HepG2 (cell line): Measurements from ENCODE around the gene MEAF6. TPM values are rescaled to one million over a fixed set of nuclear protein-coding genes. Genes with fewer than 3 reads are reported as not detected.

ENCODE experiments used
- ARID2 ChIP-seq: sonication (generic); formaldehyde crosslinking; IDR thresholded peaks from 2 replicates; pipeline ENCODE4 v1.8.1; 2022; ENCODE audit warnings: mild to moderate bottlenecking, missing genetic modification reagents, borderline replicate concordance
- ARNTL ChIP-seq: sonication (generic); formaldehyde crosslinking; IDR thresholded peaks from 2 replicates; pipeline ENCODE4 v1.4.0; 2020; ENCODE audit warnings: mild to moderate bottlenecking, missing genetic modification reagents
- CBX5 ChIP-seq: sonication (generic); formaldehyde crosslinking; IDR thresholded peaks from 2 replicates; pipeline ENCODE4 v1.4.0; 2020; ENCODE audit warnings: missing genetic modification reagents, borderline replicate concordance
- ETV6 ChIP-seq: sonication (generic); formaldehyde crosslinking; conservative IDR thresholded peaks from 2 replicates; pipeline ENCODE4 v1.4.0; 2020; ENCODE audit warnings: missing genetic modification reagents
- JUND ChIP-seq: sonication (generic); formaldehyde crosslinking; IDR thresholded peaks from 2 replicates; pipeline ENCODE4 v1.8.0; 2022; ENCODE audit warnings: mild to moderate bottlenecking, missing genetic modification reagents
- LRRFIP1 ChIP-seq: sonication (generic); formaldehyde crosslinking; conservative IDR thresholded peaks from 2 replicates; pipeline ENCODE4 v1.4.0; 2020; ENCODE audit warnings: missing genetic modification reagents
- MLXIP ChIP-seq: sonication (generic); formaldehyde crosslinking; IDR thresholded peaks from 2 replicates; pipeline ENCODE4 v1.9.0; 2021; ENCODE audit warnings: missing genetic modification reagents, borderline replicate concordance
- NR2F2 ChIP-seq: IDR thresholded peaks from 2 replicates; pipeline ENCODE4 v1.6.1; 2012; ENCODE audit warnings: low read depth, inconsistent platforms, borderline replicate concordance
- NRL ChIP-seq: sonication (generic); formaldehyde crosslinking; IDR thresholded peaks from 2 replicates; pipeline ENCODE4 v1.5.0; 2020; ENCODE audit warnings: missing genetic modification reagents, mild to moderate bottlenecking, moderate library complexity, borderline replicate concordance
- RARG ChIP-seq: sonication (generic); formaldehyde crosslinking; IDR thresholded peaks from 2 replicates; pipeline ENCODE4 v1.4.0; 2020; ENCODE audit warnings: low read depth, mild to moderate bottlenecking, missing genetic modification reagents
- SMYD3 ChIP-seq: sonication (generic); formaldehyde crosslinking; IDR thresholded peaks from 2 replicates; pipeline ENCODE4 v1.8.1; 2023; ENCODE audit warnings: mild to moderate bottlenecking, missing genetic modification reagents
- SOX13 ChIP-seq, 3 experiments: fragments of 450-650 bp in 1 of 3; sonication (generic) in 1 of 3; formaldehyde crosslinking in 1 of 3; IDR thresholded peaks in 2 of 3; conservative IDR thresholded peaks in 1 of 3; 2 replicates each; pipeline versions ENCODE4 v1.5.0 to v1.6.1; 2016 to 2020; ENCODE audit warnings: antibody characterized with exemption in 1 of 3, mild to moderate bottlenecking in 1 of 3, missing compliant biosample characterization in 1 of 3, missing genetic modification reagents in 1 of 3, moderate library complexity in 1 of 3
- SP4 ChIP-seq: sonication (generic); formaldehyde crosslinking; IDR thresholded peaks from 2 replicates; pipeline ENCODE4 v1.8.1; 2023; ENCODE audit warnings: mild to moderate bottlenecking, missing genetic modification reagents
- ZBTB8A ChIP-seq: sonication (generic); formaldehyde crosslinking; IDR thresholded peaks from 2 replicates; pipeline ENCODE4 v1.4.0; 2020; ENCODE audit warnings: mild to moderate bottlenecking, low read depth, missing genetic modification reagents, borderline replicate concordance
- ZFP36 ChIP-seq: fragments of 150-350 bp; IDR thresholded peaks from 2 replicates; pipeline ENCODE4 v1.6.1; 2018; ENCODE audit warnings: borderline replicate concordance, low read length, low read depth; ENCODE audit not compliant: partially characterized antibody
- ZNF264 ChIP-seq: sonication (generic); formaldehyde crosslinking; IDR thresholded peaks from 2 replicates; pipeline ENCODE4 v1.4.0; 2020; ENCODE audit warnings: missing genetic modification reagents
- ZNF333 ChIP-seq: sonication (generic); formaldehyde crosslinking; IDR thresholded peaks from 2 replicates; pipeline ENCODE4 v1.4.0; 2020; ENCODE audit warnings: mild to moderate bottlenecking, missing genetic modification reagents, borderline replicate concordance
- ZNF552 ChIP-seq: sonication (generic); formaldehyde crosslinking; IDR thresholded peaks from 2 replicates; pipeline ENCODE4 v1.9.0; 2022; ENCODE audit warnings: missing genetic modification reagents, mild to moderate bottlenecking, borderline replicate concordance
- ZNF569 ChIP-seq: sonication (generic); formaldehyde crosslinking; IDR thresholded peaks from 2 replicates; pipeline ENCODE4 v1.5.0; 2020; ENCODE audit warnings: mild to moderate bottlenecking, missing genetic modification reagents, moderate library complexity, borderline replicate concordance
- ZNF570 ChIP-seq: sonication (generic); formaldehyde crosslinking; IDR thresholded peaks from 2 replicates; pipeline ENCODE4 v1.4.0; 2020; ENCODE audit warnings: mild to moderate bottlenecking, missing genetic modification reagents, borderline replicate concordance
- ZNF780A ChIP-seq: sonication (generic); formaldehyde crosslinking; IDR thresholded peaks from 2 replicates; pipeline ENCODE4 v1.8.0; 2022; ENCODE audit warnings: mild to moderate bottlenecking, missing genetic modification reagents, moderate library complexity
- polyA plus RNA-seq, 8 experiments: library from polyadenylated mRNA; depleted of rRNA in 3 of 8; stranded (reverse) in 7 of 8; unstranded in 1 of 8; fragments of >200 nt; fragmentation: Illumina TruSeq in 4 of 8; extraction: Trizol in 4 of 8; gene quantifications; 2 replicates each; pipeline versions ENCODE4 v1.2.1 to v1.2.3, GENCODE V29; 2011 to 2016; ENCODE audit warnings: low read depth in 4 of 8, missing spikeins in 1 of 8, mixed read lengths in 1 of 8; ENCODE audit not compliant: insufficient read depth in 1 of 8
- total RNA-seq, 5 experiments: library from RNA; depleted of rRNA; stranded (reverse); fragments of >200 nt; fragmentation: Illumina TruSeq; extraction: Trizol; gene quantifications; 2 replicates each; pipeline ENCODE4 v1.2.3, GENCODE V29; 2016; ENCODE audit warnings: low read depth in 1 of 5

The MEAF6 gene
- total and polyA plus RNA-seq, 2 of the 13 experiments (the other 11 are each of a cell fraction or from before 2014, with no cell fraction given) = 29.5 to 45.6 TPM

GRCh38 chr1:37553927-37554808, 39.6 kb upstream of the MEAF6 start, which contains the start of gene SNIP1 (continued):
- TF ChIP-seq MLXIP (CRISPR knock-in tag) (peak; percentile 34; the same call in 1 of the 2 replicates), ARID2 (CRISPR knock-in tag) (no peak), ZNF264 (CRISPR knock-in tag) (peak; percentile 55), RARG (no peak), SOX13 (IDR thresholded peaks at IDR 0.05) (no peak), SOX13 (CRISPR knock-in tag; conservative IDR thresholded peaks at IDR 0.05 in 1 of 2, IDR thresholded peaks at IDR 0.05 in 1 of 2) (peak in 1 of 2 experiments; percentile 21; a peak in 1 of 4 replicates), NR2F2 (no peak), CBX5 (CRISPR knock-in tag) (no peak; the same call in 1 of the 2 replicates), ZNF569 (CRISPR knock-in tag) (no peak), ARNTL (peak; percentile 85), ZNF333 (CRISPR knock-in tag) (peak; percentile 87; the same call in 1 of the 2 replicates), SMYD3 (CRISPR knock-in tag) (no peak), ZFP36 (no peak), LRRFIP1 (CRISPR knock-in tag) (no peak), ETV6 (no peak), ZNF570 (no peak), ZNF552 (CRISPR knock-in tag) (no peak), SP4 (CRISPR knock-in tag) (peak; percentile 56), JUND (CRISPR knock-in tag) (peak; percentile 51; the same call in 1 of the 2 replicates), NRL (CRISPR knock-in tag) (no peak; the same call in 1 of the 2 replicates), ZBTB8A (0 out of 2 replicates have a peak, but pooled peaks have one; percentile 13), ZNF780A (CRISPR knock-in tag) (no peak)
